GM20431 (cell line): ENCODE data around the gene CELF2.

ENCODE experiments used
- in situ Hi-C: fragments of 300-500 bp; cut with MseI, MboI; formaldehyde crosslinking; loops from one replicate; pipeline ENCODE4 v1.15.0; 2020; ENCODE audit warnings: low sequenced_read_pairs; ENCODE audit not compliant: unreplicated experiment

CELF2 gene

GRCh38 chr10:11208908-11209829 is 191.5 kb downstream of the CELF2 start:
- in situ Hi-C loops, result no loop called here

- in situ Hi-C loops, result no loop called here
Observed at GRCh38 chr10:11209830-11210181, 192.1 kb downstream of the CELF2 start.

- in situ Hi-C loops, result no loop called here
Observed at GRCh38 chr10:11210211-11210922, 192.7 kb downstream of the CELF2 start.

- in situ Hi-C loops, result no loop called here
Observed at GRCh38 chr10:11212288-11213085, 194.8 kb downstream of the CELF2 start.

- in situ Hi-C loops, result no loop called here
Observed at GRCh38 chr10:11213137-11213536, 195.5 kb downstream of the CELF2 start.

GRCh38 chr10:11214407-11214806 is 196.7 kb downstream of the CELF2 start:
- in situ Hi-C loops, result no loop called here

GRCh38 chr10:11215471-11215870 is 197.8 kb downstream of the CELF2 start:
- in situ Hi-C loops, result no loop called here

GRCh38 chr10:11217521-11217920 is 199.8 kb downstream of the CELF2 start:
- in situ Hi-C loops, result no loop called here

GRCh38 chr10:11218395-11218794 is 200.7 kb downstream of the CELF2 start:
- in situ Hi-C loops, result no loop called here

GRCh38 chr10:11219431-11219830 is 201.8 kb downstream of the CELF2 start:
- in situ Hi-C loops, result no loop called here

GRCh38 chr10:11223081-11223480 is 205.4 kb downstream of the CELF2 start:
- in situ Hi-C loops, result no loop called here

- in situ Hi-C loops, result no loop called here
Observed at GRCh38 chr10:11223507-11224140, 206.0 kb downstream of the CELF2 start.

- in situ Hi-C loops, result no loop called here
Observed at GRCh38 chr10:11224321-11224720, 206.6 kb downstream of the CELF2 start.

GRCh38 chr10:11224792-11225416 is 207.2 kb downstream of the CELF2 start:
- in situ Hi-C loops, result no loop called here

GRCh38 chr10:11225935-11226334 is 208.3 kb downstream of the CELF2 start:
- in situ Hi-C loops, result no loop called here

- in situ Hi-C loops, result no loop called here
Observed at GRCh38 chr10:11227103-11227502, 209.4 kb downstream of the CELF2 start.

- in situ Hi-C loops, result no loop called here
Observed at GRCh38 chr10:11229893-11230292, 212.2 kb downstream of the CELF2 start.

GRCh38 chr10:11230498-11231167 is 213.0 kb downstream of the CELF2 start:
- in situ Hi-C loops, result no loop called here

GRCh38 chr10:11231285-11231684 is 213.6 kb downstream of the CELF2 start:
- in situ Hi-C loops, result no loop called here
